K562 (cell line): ENCODE measurements around the gene PPP1R9B. TPM values are rescaled to one million over a fixed set of nuclear protein-coding genes. Genes with fewer than 3 reads are reported as not detected.
A peak's percentile ranks its signal among the peaks of the same experiment; 100 is the strongest.

Experiments used
- ATAC-seq: fragments of 200-7000 bp; cut with Tn5 transposase; 3 replicates; pipeline ENCODE4 v1.9.1; 2020; ENCODE audit warnings: moderate library complexity
- BruUV-seq: library from RNA; stranded (reverse); fragments of 400-500 nt; replicated peaks from 2 replicates; lab custom pipeline; 2021; lab: Mats Ljungman, UMichigan
- CTCF ChIA-PET: fragments of 300-600 bp; formaldehyde crosslinking; extraction: SDS; loops from one replicate; lab custom pipeline; 2021; ENCODE audit warnings: low intra/inter-chr PET ratio; lab: Yijun Ruan, JAX
- POLR2A ChIA-PET: fragments of 300-600, 350-650 bp; sonication (Branson Sonifier 250); formaldehyde crosslinking; extraction: SDS; loops from one replicate; lab custom pipeline; 2021; ENCODE audit warnings: antibody characterized with exemption, inconsistent platforms; lab: Yijun Ruan, JAX
- DNase-seq, 4 experiments: peaks; one replicate each; pipeline versions ENCODE4 v3.0.0 to v3.0.0-alpha.2; 2011 to 2018; ENCODE audit warnings: low spot score in 3 of 4, mixed read lengths in 3 of 4; ENCODE audit errors: extremely low read depth in 1 of 4
- FAIRE-seq: peaks from 2 replicates; lab custom pipeline; 2011; peaks lifted over from hg19 to GRCh38; lab: Jason Lieb, UNC
- H2AFZ ChIP-seq: 2 replicates; pipeline ENCODE4 v1.6.0; 2011; ENCODE audit warnings: low read depth, low read length, control low read depth, inconsistent platforms
- H3K27ac ChIP-seq: fragments of 200-600 bp; 3 replicates; pipeline ENCODE4 v1.8.0; 2011; ENCODE audit warnings: low read depth, mild to moderate bottlenecking, control low read depth, inconsistent platforms, low read length, moderate library complexity, mixed read lengths; ENCODE audit errors: extremely low read depth
- H3K27me3 ChIP-seq, 2 experiments: fragments of 300-600 bp in 1 of 2; 2 replicates in 1 of 2; 3 replicates in 1 of 2; pipeline versions ENCODE4 v1.6.0 to v1.8.0; 2011; ENCODE audit warnings: inconsistent platforms in 2 of 2, low read length in 2 of 2, mild to moderate bottlenecking in 1 of 2, mixed read lengths in 1 of 2, moderate library complexity in 1 of 2; ENCODE audit not compliant: control insufficient read depth in 2 of 2, insufficient read depth in 2 of 2
- H3K36me3 ChIP-seq: fragments of 300-600 bp; 3 replicates; pipeline ENCODE4 v1.8.0; 2011; ENCODE audit warnings: mild to moderate bottlenecking, low read length, inconsistent platforms; ENCODE audit not compliant: control insufficient read depth, insufficient read depth
- H3K4me1 ChIP-seq, 2 experiments: fragments of 200-600 bp in 1 of 2; replicated peaks in 1 of 2; 2 replicates in 1 of 2; 3 replicates in 1 of 2; pipeline versions ENCODE4 v1.5.1 to v1.8.0; 2011; ENCODE audit warnings: inconsistent platforms in 2 of 2, low read length in 2 of 2, mild to moderate bottlenecking in 1 of 2, mixed read lengths in 1 of 2, moderate library complexity in 1 of 2; ENCODE audit not compliant: control insufficient read depth in 2 of 2, insufficient read depth in 2 of 2
- H3K4me2 ChIP-seq: 2 replicates; pipeline ENCODE4 v1.6.1; 2011; ENCODE audit warnings: low read length, control low read depth, inconsistent platforms, mixed read lengths; ENCODE audit not compliant: insufficient read depth
- H3K4me3 ChIP-seq: fragments of 200-600 bp; sonication (generic), shearing (Covaris generic); 2 replicates; pipeline ENCODE4 v1.5.1; 2016; ENCODE audit warnings: control low read depth, inconsistent platforms
- H3K79me2 ChIP-seq: fragments of 200-600 bp; 3 replicates; pipeline ENCODE4 v1.8.0; 2011; ENCODE audit warnings: low read length, inconsistent platforms; ENCODE audit not compliant: control insufficient read depth, insufficient read depth
- H3K9ac ChIP-seq, 2 experiments: 2 replicates each; pipeline versions ENCODE4 v1.6.0 to v1.6.1; 2011; ENCODE audit warnings: low read depth in 2 of 2, low read length in 2 of 2, control low read depth in 1 of 2, inconsistent platforms in 1 of 2, mild to moderate bottlenecking in 1 of 2, mixed read lengths in 1 of 2; ENCODE audit not compliant: insufficient read depth in 1 of 2
- H3K9me1 ChIP-seq: one replicate; pipeline ENCODE4 v1.6.0; 2011; ENCODE audit warnings: inconsistent platforms, mild to moderate bottlenecking, low read length, moderate library complexity; ENCODE audit not compliant: control insufficient read depth, insufficient read depth
- H3K9me3 ChIP-seq: replicated peaks from 2 replicates; pipeline ENCODE4 v1.5.1; 2011; ENCODE audit warnings: low read depth, low read length, inconsistent platforms; ENCODE audit not compliant: control insufficient read depth, insufficient read depth
- H4K20me1 ChIP-seq: replicated peaks from 2 replicates; pipeline ENCODE4 v1.6.1; 2011; ENCODE audit warnings: low read length, inconsistent platforms, mixed read lengths; ENCODE audit not compliant: control insufficient read depth, insufficient read depth
- DNMT1 ChIP-seq: fragments of 450-650 bp; IDR thresholded peaks from 2 replicates; pipeline ENCODE4 v1.6.1; 2016; ENCODE audit warnings: antibody characterized with exemption, mild to moderate bottlenecking
- HDGF ChIP-seq: fragments of 450-650 bp; IDR thresholded peaks from 2 replicates; pipeline ENCODE4 v1.6.1; 2016
- POLR2G ChIP-seq: fragments of 200-400 bp; formaldehyde crosslinking; IDR thresholded peaks from 2 replicates; pipeline ENCODE4 v1.6.1; 2017; ENCODE audit warnings: low read depth, mild to moderate bottlenecking, antibody characterized with exemption, low read length, moderate library complexity
- ZNF41 ChIP-seq: fragments of 250-450 bp; sonication (Bioruptor Pico); conservative IDR thresholded peaks from 2 replicates; pipeline ENCODE4 v1.4.0; 2020; ENCODE audit warnings: mild to moderate bottlenecking
- ZSCAN29 ChIP-seq: fragments of 450-650 bp; IDR thresholded peaks from 2 replicates; pipeline ENCODE4 v1.6.1; 2017
- WGBS: fragments of 100-300 bp; shearing (Covaris generic); methylation state at CpG from one replicate; pipeline ENCODE4 v1.1.6; 2016; ENCODE audit warnings: low coverage, mixed read lengths; ENCODE audit not compliant: insufficient coverage; ENCODE audit errors: missing lambda C conversion rate; 5-methylcytosine and 5-hydroxymethylcytosine counted together
- in situ Hi-C: fragments of 300-500 bp; cut with MboI; formaldehyde crosslinking; loops from 4 replicates; pipeline ENCODE4 v1.15.0; 2018; ENCODE audit warnings: inconsistent platforms, mixed read lengths
- intact Hi-C: fragments of 100-400 bp; cut with micrococcal nuclease; formaldehyde crosslinking; loops from 2 replicates; pipeline ENCODE4 v1.14.2; 2022
- polyA plus RNA-seq, 8 experiments: library from polyadenylated mRNA; depleted of rRNA in 4 of 8; stranded (reverse) in 5 of 8; unstranded in 3 of 8; fragments of >200 nt; fragmentation: Nextera tagmentation in 2 of 8; fragmentation: Illumina TruSeq in 1 of 8; extraction: Ambion mirVana in 2 of 8; extraction: Trizol in 1 of 8; gene quantifications; 2 replicates each; pipeline versions ENCODE4 v1.2.1 to v1.2.3, GENCODE V29; 2011 to 2014; ENCODE audit warnings: inconsistent platforms in 1 of 8, missing spikeins in 1 of 8
- total RNA-seq, 7 experiments: library from RNA; depleted of rRNA in 6 of 7; stranded (reverse); fragments of >200 nt in 6 of 7; fragmentation: Illumina TruSeq in 2 of 7; extraction: Trizol in 2 of 7; gene quantifications; 2 replicates each; pipeline versions ENCODE4 v1.2.1 to v1.2.3, GENCODE V29; 2011 to 2021; ENCODE audit warnings: low replicate concordance in 1 of 7

Gene PPP1R9B
- total and polyA plus RNA-seq, 9 of the 15 experiments (the other 6 are each of a cell fraction or from before 2014, with no cell fraction given): 0.10 to 63.5 (median 24.7) TPM

DNA sequence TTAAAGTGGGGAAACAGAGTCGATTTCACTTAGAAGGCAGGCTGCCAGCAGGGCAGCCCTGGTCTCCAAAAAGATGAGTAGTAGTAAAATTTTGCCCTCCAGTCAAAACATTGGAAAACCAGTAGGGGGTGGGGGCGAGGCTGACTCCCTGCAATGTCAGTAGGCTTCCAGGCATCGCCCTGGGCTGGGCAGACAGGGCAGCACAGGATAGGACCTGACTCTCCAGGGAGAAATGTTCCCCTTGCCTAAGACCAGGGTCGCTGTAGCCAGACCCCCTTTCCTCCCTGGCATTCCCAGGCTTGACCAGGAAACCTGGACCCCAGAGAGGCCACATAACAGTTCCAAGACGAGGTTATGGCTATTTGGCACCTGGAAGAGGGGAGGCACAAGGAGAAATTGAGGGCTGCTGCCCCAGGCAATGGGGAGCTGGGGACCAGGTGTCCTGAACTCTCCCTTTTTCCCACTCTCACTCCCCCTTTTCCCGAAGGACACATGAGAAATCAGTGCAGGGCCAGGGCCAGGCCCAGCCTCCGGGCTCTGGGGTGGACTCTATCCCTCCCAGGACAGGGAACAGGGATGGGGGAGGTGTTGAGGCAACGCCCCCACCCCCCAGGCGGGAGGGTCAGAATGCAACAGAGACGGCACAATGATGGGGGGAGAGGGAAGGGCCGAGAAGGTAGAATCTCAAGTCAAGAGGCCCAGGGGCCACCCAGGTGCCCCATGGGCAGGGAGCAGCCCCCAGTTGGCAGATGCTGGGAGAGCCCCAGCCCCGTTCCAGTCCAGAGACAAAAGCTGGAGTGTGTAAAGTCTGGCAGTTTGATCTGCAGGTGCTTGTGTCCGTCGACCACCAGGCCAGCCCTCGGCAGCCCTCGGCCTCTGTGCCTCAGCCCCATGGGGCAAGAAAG lies 16.0 kb downstream of the PPP1R9B start (continued):
- TF ChIP-seq ZNF41 (CRISPR knock-in tag) (no peak), DNMT1 (no peak), ZSCAN29 (no peak), HDGF (no peak)

- TF ChIP-seq HDGF: no peak
- peak; percentile 36; the same call in 1 of the 2 replicates for TF ChIP-seq POLR2G
- Histone ChIP-seq H3K9me3 (no peaks in the 10 kb centered on the region), H3K4me3 (no peak overlapping the region), H4K20me1 (peaks cover 8% of the 10 kb centered on the region), H3K9me1 (no peaks in the 10 kb centered on the region), H3K79me2 (no peaks in the 10 kb centered on the region), H2AFZ (no peak overlapping the region), H3K36me3 (peaks cover 44% of the 10 kb centered on the region; the same call in 2 of the 3 replicates), H3K27ac (no peak overlapping the region), H3K27me3 (peaks cover 0 to 1% of the 10 kb centered on the region in 2 experiments; a peak in 2 of 5 replicates), H3K9ac (no peak overlapping the region), H3K4me2 (no peak overlapping the region), H3K4me1 (peaks cover 0 to 34% of the 10 kb centered on the region in 2 experiments; a peak in 3 of 5 replicates)
- peak; percentile 50 for ATAC-seq
- intact Hi-C loops: no loop called here
- ChIA-PET CTCF (no interaction called here), POLR2A (no interaction called here)
- peak in 2 of 4 experiments; percentile 54 to 59 for DNase-seq
- BruUV-seq: no TSS peak
- 43% methylated on average over 8 of the region's 16 CpGs for WGBS
- in situ Hi-C loops: no loop called here
- FAIRE-seq: no peak
Measured at GRCh38 chr17:50133769-50134099, 16.7 kb downstream of the PPP1R9B start.
